AG20443 (cell line): ENCODE data around the gene KRT71.
"Not testable (repeated sequence)": the region's sequence is repeated elsewhere in the genome, so short reads cannot be mapped to it uniquely, and the experiment has no call there.

Source experiments
- DNase-seq: peaks from one replicate; pipeline ENCODE4 v3.0.0; 2012; ENCODE audit warnings: low spot score, mixed read lengths

The KRT71 gene

GRCh38 chr12:52519826-52520662, 32.9 kb downstream of the KRT71 start, which contains the start of gene KRT5:
TSS of gene KRT5 (minus strand) at chr12:52520394. CDS start at chr12:52520296, 98 bp downstream.
- no peak for DNase-seq

DNA sequence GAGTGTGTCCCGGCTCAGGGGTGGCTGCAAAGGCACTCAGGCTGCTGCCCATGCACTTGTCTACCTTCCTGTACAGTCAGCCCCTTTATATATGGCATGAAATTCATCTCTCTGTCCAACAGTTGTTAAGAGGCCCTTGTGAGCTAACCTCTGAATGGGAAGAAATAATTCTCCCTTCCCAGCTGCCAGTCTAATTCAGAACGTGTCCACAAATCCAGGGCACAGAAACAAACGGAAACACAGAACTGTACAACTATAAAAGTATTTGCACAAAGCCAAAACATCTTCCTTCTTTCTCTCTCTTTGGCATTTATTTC, 33.6 kb downstream of the KRT71 start:
- DNase-seq = no peak

DNA sequence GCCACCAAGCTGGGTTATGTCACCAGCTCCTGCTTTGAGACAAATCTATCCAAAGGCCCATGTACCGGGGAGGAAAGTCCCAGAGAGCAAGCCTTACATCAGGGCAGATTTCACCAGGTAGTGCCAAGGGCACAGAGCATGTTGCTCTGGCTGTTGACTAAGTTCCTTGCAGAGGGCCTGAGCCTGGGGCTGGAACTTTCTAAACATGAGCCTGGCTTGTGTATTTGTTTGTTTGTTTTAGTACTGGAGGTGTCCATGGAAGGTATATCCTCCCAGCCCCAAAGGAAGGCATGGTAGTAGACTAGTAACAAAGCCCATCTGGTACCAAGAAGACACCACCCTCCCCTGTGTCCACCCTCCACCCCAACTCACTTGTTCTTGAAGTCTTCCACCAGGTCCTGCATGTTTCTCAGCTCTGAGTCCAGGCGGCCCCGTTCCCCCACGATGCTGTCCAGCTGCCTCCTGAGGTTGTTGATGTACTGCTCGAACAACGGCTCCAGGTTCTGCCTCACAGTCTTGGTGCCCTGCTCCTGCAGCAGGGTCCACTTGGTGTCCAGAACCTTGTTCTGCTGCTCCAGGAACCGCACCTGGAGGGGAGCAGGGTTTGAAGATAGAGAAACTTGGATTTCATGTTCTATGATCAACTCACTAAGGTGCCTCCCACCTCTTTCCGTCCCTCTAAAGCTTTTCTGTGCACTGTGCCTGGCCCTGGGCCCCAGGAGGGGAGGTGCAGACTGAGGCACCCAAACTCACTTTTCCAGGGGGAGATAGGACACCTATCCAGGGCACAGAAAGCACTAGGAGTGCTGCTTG, 34.2 kb downstream of the KRT71 start:
- no peak for DNase-seq

GRCh38 chr12:52517888-52518287, 35.1 kb downstream of the KRT71 start:
- DNase-seq = no peak

- DNase-seq = peak; percentile 1
Observed at GRCh38 chr12:52517005-52517835, 35.7 kb downstream of the KRT71 start.

- peak; percentile 32 for DNase-seq
Observed at GRCh38 chr12:52515927-52516831, 36.8 kb downstream of the KRT71 start.

DNA sequence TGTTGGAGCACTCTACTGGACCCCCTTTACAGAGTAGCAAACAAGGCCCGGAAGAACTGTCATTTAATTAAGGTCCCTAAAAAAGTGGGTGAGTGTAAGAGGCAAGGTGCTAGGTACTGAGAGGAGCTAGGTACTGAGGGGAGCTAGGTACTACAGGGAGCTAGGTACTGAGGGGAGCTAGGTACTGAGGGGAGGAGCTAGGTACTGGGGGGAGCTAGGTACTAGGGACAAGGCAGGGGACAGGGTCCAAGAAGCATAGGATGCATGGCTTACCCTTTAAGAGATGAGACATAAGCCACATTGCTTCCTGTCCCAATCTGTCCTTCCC, 37.7 kb downstream of the KRT71 start:
- peak; percentile 4 for DNase-seq

GRCh38 chr12:52514471-52515318, 38.2 kb downstream of the KRT71 start:
- peak; percentile 1 for DNase-seq

DNA sequence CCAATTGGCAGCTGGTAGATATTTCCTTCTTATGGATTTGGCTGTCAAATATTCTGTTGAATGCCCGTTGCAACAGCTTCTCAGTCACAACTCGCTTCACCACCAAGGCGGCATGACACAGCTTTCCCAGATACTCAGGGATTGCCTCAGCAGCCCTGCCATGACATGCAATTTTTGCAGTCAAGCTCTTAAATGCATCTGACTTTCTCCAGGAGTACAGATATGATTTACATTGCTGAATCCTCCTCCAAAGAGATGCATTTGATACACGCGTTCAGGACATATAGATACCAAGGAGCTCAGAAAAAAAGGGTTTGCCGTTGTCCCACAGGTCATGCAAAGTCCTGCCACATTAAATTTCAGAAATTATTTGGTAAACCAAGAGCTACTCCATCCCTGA, 39.2 kb downstream of the KRT71 start:
- DNase-seq = peak; percentile 1

DNA sequence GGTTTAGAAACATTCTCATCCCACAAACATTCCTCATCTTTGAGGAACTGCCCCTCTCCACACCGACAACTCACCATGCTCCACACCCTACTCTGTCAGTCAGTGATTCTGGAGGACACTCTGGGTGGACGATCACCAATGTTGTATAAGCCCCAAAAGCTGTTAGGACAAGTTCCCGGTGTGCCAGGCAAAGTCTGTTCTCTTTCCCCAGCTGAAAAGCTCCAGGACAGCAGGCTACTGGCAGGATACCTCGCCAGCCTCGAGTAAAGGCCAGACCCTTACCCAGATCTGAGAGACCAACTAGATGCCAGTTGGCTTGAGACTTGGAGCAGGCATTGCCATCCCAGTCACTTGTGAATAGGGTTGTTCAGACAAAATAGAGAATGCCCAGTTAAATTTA, 44.7 kb downstream of the KRT71 start:
- peak; percentile 17 for DNase-seq

DNA sequence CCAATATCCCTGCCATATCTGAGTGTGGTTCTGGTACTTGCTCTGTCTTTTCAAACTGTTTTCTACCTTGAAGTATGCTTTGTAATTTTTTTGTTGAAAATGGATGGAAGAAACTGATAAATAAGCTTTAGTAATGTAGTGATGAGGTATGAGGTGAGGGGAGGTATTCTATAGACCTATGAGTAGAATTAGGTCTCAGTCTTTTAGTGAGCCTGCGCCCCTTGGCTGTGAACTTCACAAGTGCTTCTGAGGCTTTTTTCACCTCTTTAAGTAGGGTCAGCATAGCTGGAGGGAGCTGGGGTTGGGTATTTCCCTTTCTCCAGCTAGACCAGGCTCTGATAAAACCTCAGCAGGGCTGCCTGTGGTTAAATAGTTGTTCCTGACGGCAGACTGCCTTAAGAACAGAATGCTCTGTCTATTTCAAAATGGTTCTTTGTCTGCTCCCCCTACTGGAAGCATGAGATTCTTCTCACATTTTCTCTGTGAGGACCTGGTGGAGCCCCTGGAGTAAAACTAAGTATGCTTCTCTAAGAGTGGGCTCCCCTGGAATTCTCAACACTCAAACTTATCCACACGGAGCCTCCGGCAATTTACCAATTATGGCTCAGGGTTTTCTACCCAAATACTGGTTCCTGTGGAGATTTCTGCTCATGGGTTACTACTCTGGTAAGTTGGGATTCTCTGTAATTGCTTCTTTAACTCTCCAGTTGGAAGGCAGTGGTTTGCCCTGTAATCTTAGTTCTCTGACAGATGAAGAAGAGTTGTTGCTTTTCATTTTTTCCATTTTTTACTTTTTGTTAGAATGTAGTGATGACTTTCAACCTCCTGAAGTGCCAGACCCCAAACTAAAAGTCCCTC, 45.9 kb downstream of the KRT71 start:
- peak; percentile 79 for DNase-seq

DNA sequence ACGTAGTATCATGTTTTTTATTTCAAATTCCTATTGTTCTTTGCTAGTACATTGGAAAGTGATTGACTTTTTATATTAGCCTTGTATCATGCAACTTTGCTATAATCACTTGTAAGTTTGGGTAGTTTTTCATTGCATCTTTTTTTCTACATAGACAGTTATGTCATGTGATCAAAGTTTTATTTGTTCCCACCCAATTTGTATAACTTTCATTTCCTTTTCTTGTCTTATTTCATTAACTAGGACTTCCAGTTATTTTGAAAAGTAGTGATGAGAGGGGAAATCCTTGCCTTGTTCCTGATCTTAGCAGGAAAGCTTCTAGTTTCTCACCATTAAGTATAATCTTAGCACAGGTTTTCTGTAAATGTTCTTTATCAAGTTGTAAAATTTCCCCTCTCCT, 50.1 kb downstream of the KRT71 start:
- DNase-seq = no peak

DNA sequence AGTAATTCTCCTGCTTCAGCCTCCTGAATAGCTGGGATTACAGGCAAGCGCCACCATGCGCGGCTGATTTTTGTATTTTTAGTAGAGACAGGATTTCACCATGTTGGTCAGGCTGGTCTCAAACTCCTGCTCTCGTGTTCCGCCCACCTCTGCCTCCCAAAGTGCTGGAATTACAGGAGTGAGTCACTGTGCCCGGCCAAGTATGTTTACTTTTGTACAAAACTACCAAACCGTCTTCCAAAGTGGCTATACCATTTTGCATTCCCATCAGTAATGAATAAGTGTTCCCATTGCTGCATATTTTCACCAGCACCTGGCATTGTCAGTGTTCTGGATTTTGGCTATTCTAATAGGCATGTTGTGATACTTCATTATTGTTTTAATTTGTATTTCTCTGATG, 51.5 kb downstream of the KRT71 start:
- no peak for DNase-seq

GRCh38 chr12:52500574-52500973, 52.4 kb downstream of the KRT71 start:
- not testable (repeated sequence) for DNase-seq

GRCh38 chr12:52499806-52500560, 53.0 kb downstream of the KRT71 start:
- DNase-seq = no peak

- no peak for DNase-seq
Observed at GRCh38 chr12:52498946-52499345, 54.0 kb downstream of the KRT71 start.

DNA sequence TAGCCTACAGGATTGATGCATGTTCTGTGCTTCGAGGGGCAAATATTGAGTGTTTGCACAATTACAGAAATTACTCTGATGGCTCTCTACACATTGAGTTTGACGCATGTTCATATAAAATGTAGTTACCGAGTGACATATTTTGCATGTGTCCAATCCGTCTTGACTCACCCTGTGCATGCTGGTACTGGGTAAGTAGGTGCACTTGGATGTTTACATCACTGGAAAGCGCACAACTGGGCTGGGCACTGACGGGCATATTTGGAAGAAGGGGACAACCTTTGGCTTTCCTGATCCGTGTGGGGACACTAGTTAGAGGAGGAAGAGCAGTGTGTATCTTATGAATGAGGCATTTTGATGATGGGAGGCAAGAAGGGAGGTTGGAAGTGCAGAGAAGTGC, 55.0 kb downstream of the KRT71 start:
- DNase-seq = no peak

DNA sequence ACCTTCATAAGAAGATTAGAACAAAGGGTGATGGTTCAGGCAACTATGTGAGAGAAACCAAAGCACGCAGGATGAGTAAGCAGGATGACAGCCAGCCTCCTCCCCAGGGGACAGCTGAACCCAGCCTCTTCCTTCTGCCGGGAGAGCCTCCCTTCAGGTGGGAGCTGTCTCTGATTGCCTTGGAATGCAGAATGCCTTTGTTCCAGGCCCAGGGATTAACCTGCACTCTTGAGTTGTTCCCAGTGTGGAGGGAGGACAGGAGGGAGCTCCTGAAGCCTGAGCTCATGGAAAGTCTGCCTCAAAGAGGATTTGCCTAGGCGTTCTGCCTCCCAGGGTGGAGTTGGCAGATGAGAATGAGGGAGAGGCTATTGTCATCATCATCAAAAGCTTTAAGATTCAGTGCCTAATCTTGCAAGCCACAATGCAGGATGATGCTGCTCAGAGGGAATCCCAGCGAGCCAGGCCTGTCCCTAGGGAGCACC, 56.3 kb downstream of the KRT71 start:
- peak; percentile 84 for DNase-seq

- DNase-seq = no peak
Observed at GRCh38 chr12:52496054-52496453, 56.9 kb downstream of the KRT71 start.
